ENCODE results near the gene CHST8.

CHST8 gene

GRCh38 chr19:33690378-33691029 lies 68.8 kb downstream of the CHST8 start:
- Histone ChIP-seq H3K4me3 (replicated peaks; ENCODE audit: insufficient read depth, low read length) (no peak overlapping the region), H3K27ac (replicated peaks) (no peak overlapping the region), H3K27me3 (ENCODE audit: insufficient read depth, poor library complexity, severe bottlenecking) (no peaks in the 10 kb centered on the region)
- DNase-seq (ENCODE audit: low read depth in 1 of 2, low spot score in 1 of 2), result no peak
- TF ChIP-seq SPI1 (IDR thresholded peaks at IDR 0.05; ENCODE audit: borderline replicate concordance, low read depth) (no peak), POLR2AphosphoS5 (IDR thresholded peaks at IDR 0.05; ENCODE audit: low read depth) (no peak), CTCF (IDR thresholded peaks at IDR 0.05; ENCODE audit: insufficient read depth, low read length) (no peak), GABPA (IDR thresholded peaks at IDR 0.05; ENCODE audit: low read depth) (no peak), REST (IDR thresholded peaks at IDR 0.05; ENCODE audit: insufficient replicate concordance, low read depth) (no peak)

GRCh38 chr19:33691030-33691427 lies 69.3 kb downstream of the CHST8 start:
- H3K27ac ChIP-seq (replicated peaks), result no peak overlapping the region
- no peak for DNase-seq (ENCODE audit: low read depth in 1 of 2, low spot score in 1 of 2)
- no peak for TF ChIP-seq POLR2AphosphoS5 (IDR thresholded peaks at IDR 0.05; ENCODE audit: low read depth)
- no peak for TF ChIP-seq REST (IDR thresholded peaks at IDR 0.05; ENCODE audit: insufficient replicate concordance, low read depth)
- TF ChIP-seq SPI1 (IDR thresholded peaks at IDR 0.05; ENCODE audit: borderline replicate concordance, low read depth), result no peak
- TF ChIP-seq CTCF (IDR thresholded peaks at IDR 0.05; ENCODE audit: insufficient read depth, low read length), result no peak
- no peak for TF ChIP-seq GABPA (IDR thresholded peaks at IDR 0.05; ENCODE audit: low read depth)
- H3K27me3 ChIP-seq (ENCODE audit: insufficient read depth, poor library complexity, severe bottlenecking), result no peaks in the 10 kb centered on the region
- no peak overlapping the region for H3K4me3 ChIP-seq (replicated peaks; ENCODE audit: insufficient read depth, low read length)

GRCh38 chr19:33691736-33692135 lies 70.0 kb downstream of the CHST8 start:
- DNase-seq (ENCODE audit: low read depth in 1 of 2, low spot score in 1 of 2), result no peak
- Histone ChIP-seq H3K27me3 (ENCODE audit: insufficient read depth, poor library complexity, severe bottlenecking) (no peaks in the 10 kb centered on the region), H3K4me3 (replicated peaks; ENCODE audit: insufficient read depth, low read length) (no peak overlapping the region), H3K27ac (replicated peaks) (no peak overlapping the region)
- TF ChIP-seq CTCF (IDR thresholded peaks at IDR 0.05; ENCODE audit: insufficient read depth, low read length) (no peak), GABPA (IDR thresholded peaks at IDR 0.05; ENCODE audit: low read depth) (no peak), POLR2AphosphoS5 (IDR thresholded peaks at IDR 0.05; ENCODE audit: low read depth) (no peak), SPI1 (IDR thresholded peaks at IDR 0.05; ENCODE audit: borderline replicate concordance, low read depth) (no peak), REST (IDR thresholded peaks at IDR 0.05; ENCODE audit: insufficient replicate concordance, low read depth) (no peak)

Measured in HL-60 (cell line).